Neuronal stem cell (in vitro differentiated cells): ENCODE results near the gene MAPRE3.

Experiments used
- DNase-seq: peaks from one replicate; pipeline ENCODE4 v3.0.0-alpha.2; 2013; ENCODE audit warnings: low spot score
- H2AFZ ChIP-seq: one replicate; pipeline ENCODE4 v1.6.1; 2013; ENCODE audit warnings: mild to moderate bottlenecking, low read length, inconsistent platforms
- H2AK5ac ChIP-seq: 2 replicates; pipeline ENCODE4 v1.6.1; 2013; ENCODE audit warnings: low read depth, mild to moderate bottlenecking, inconsistent platforms, low read length, moderate library complexity, mixed read lengths
- H2BK120ac ChIP-seq: 2 replicates; pipeline ENCODE4 v1.6.1; 2013; ENCODE audit warnings: low read depth, mild to moderate bottlenecking, inconsistent platforms, low read length, moderate library complexity, mixed read lengths
- H2BK12ac ChIP-seq: one replicate; pipeline ENCODE4 v1.6.1; 2013; ENCODE audit warnings: low read length, inconsistent platforms
- H2BK15ac ChIP-seq: 2 replicates; pipeline ENCODE4 v1.6.1; 2013; ENCODE audit warnings: mild to moderate bottlenecking, low read length, inconsistent platforms, mixed read lengths
- H2BK5ac ChIP-seq: one replicate; pipeline ENCODE4 v1.6.1; 2013; ENCODE audit warnings: inconsistent platforms, mild to moderate bottlenecking, low read length, moderate library complexity
- H3K14ac ChIP-seq: one replicate; pipeline ENCODE4 v1.6.1; 2013; ENCODE audit warnings: low read length, inconsistent platforms
- H3K18ac ChIP-seq: 2 replicates; pipeline ENCODE4 v1.6.1; 2013; ENCODE audit warnings: low read length, inconsistent platforms
- H3K23ac ChIP-seq: 2 replicates; pipeline ENCODE4 v1.6.1; 2013; ENCODE audit warnings: low read depth, mild to moderate bottlenecking, mixed read lengths, low read length, inconsistent platforms; ENCODE audit not compliant: poor library complexity
- H3K27ac ChIP-seq: replicated peaks from 3 replicates; pipeline ENCODE4 v1.5.1; 2013; ENCODE audit warnings: low read length, inconsistent platforms
- H3K27me3 ChIP-seq, 3 experiments: 2 replicates each; pipeline ENCODE4 v1.6.1; 2013; ENCODE audit warnings: low read length in 3 of 3, mild to moderate bottlenecking in 2 of 3, inconsistent platforms in 1 of 3, low read depth in 1 of 3, mixed read lengths in 1 of 3, moderate library complexity in 1 of 3; ENCODE audit not compliant: control insufficient read depth in 3 of 3, insufficient read depth in 3 of 3
- H3K36me3 ChIP-seq, 2 donors: replicated peaks in 1 of 2; 2 replicates each; pipeline ENCODE4 v1.6.1; 2013; ENCODE audit warnings: low read length in 2 of 2; ENCODE audit not compliant: control insufficient read depth in 2 of 2, insufficient read depth in 2 of 2
- H3K4ac ChIP-seq: 2 replicates; pipeline ENCODE4 v1.6.1; 2013; ENCODE audit warnings: inconsistent platforms, mild to moderate bottlenecking, low read length, moderate library complexity
- H3K4me1 ChIP-seq, 2 donors: 1 replicate in 1 of 2; 2 replicates in 1 of 2; pipeline ENCODE4 v1.6.1; 2013; ENCODE audit warnings: low read length in 2 of 2, low read depth in 1 of 2; ENCODE audit not compliant: control insufficient read depth in 2 of 2, insufficient read depth in 1 of 2
- H3K4me2 ChIP-seq: one replicate; pipeline ENCODE4 v1.6.1; 2013; ENCODE audit warnings: mild to moderate bottlenecking, low read length, inconsistent platforms; ENCODE audit not compliant: insufficient read depth, poor library complexity, severe bottlenecking
- H3K4me3 ChIP-seq, 2 donors: 2 replicates each; pipeline ENCODE4 v1.5.1; 2013; ENCODE audit warnings: low read length in 2 of 2, mild to moderate bottlenecking in 2 of 2, inconsistent platforms in 1 of 2, moderate library complexity in 1 of 2
- H3K79me1 ChIP-seq: one replicate; pipeline ENCODE4 v1.6.1; 2013; ENCODE audit warnings: low read depth, mild to moderate bottlenecking, inconsistent platforms, low read length, moderate library complexity
- H3K9ac ChIP-seq: one replicate; pipeline ENCODE4 v1.6.1; 2013; ENCODE audit warnings: mild to moderate bottlenecking, low read depth, low read length, inconsistent platforms; ENCODE audit not compliant: poor library complexity
- H3K9me3 ChIP-seq, 2 donors: replicated peaks in 1 of 2; 2 replicates each; pipeline versions ENCODE3 to v1.6.1; 2013; ENCODE audit warnings: low read length in 2 of 2, mild to moderate bottlenecking in 2 of 2, inconsistent platforms in 1 of 2, low read depth in 1 of 2, mixed read lengths in 1 of 2, moderate library complexity in 1 of 2; ENCODE audit not compliant: control insufficient read depth in 2 of 2, insufficient read depth in 1 of 2
- H4K8ac ChIP-seq: one replicate; pipeline ENCODE4 v1.6.1; 2013; ENCODE audit warnings: low read depth, mild to moderate bottlenecking, inconsistent platforms, low read length, moderate library complexity
- H4K91ac ChIP-seq: one replicate; pipeline ENCODE4 v1.6.1; 2013; ENCODE audit warnings: low read length, low read depth, mild to moderate bottlenecking, inconsistent platforms; ENCODE audit not compliant: poor library complexity
- WGBS, 2 donors: extraction: QIAGEN DNeasy Blood & Tissue Kit; methylation state at CpG; one replicate each; pipeline ENCODE4 v1.1.7; 2013; ENCODE audit warnings: missing lambda C conversion rate in 2 of 2, mixed read lengths in 1 of 2; ENCODE audit not compliant: insufficient read length in 2 of 2, insufficient replicate concordance in 1 of 2; ENCODE audit errors: extremely low coverage in 2 of 2; 5-methylcytosine and 5-hydroxymethylcytosine counted together

MAPRE3 gene

GRCh38 chr2:26974352-26974751, 3.9 kb downstream of the MAPRE3 start:
- H3K4me1 ChIP-seq, result peaks cover 0 to 7% of the 10 kb centered on the region in 2 donors
- DNase-seq, result no peak
- H3K27ac ChIP-seq, result no peak overlapping the region
- no peak overlapping the region for H3K18ac ChIP-seq
- no peak overlapping the region for H3K9ac ChIP-seq
- no peak overlapping the region for H2BK15ac ChIP-seq
- no peak overlapping the region for H2BK5ac ChIP-seq
- no peak overlapping the region for H4K91ac ChIP-seq
- H3K9me3 ChIP-seq, result no peaks in the 10 kb centered on the region
- H4K8ac ChIP-seq, result no peak overlapping the region
- WGBS, 2 donors, result no CpG with 5 or more reads among the region's 5 CpGs
- no peak overlapping the region for H3K23ac ChIP-seq
- H3K27me3 ChIP-seq, result peaks cover 0 to 2% (median 0%) of the 10 kb centered on the region in 3 experiments
- no peak overlapping the region for H3K4me3 ChIP-seq
- no peak overlapping the region for H2BK120ac ChIP-seq
- H3K4me2 ChIP-seq, result no peak overlapping the region
- H3K79me1 ChIP-seq, result no peaks in the 10 kb centered on the region
- no peak overlapping the region for H2AK5ac ChIP-seq
- no peaks in the 10 kb centered on the region for H3K36me3 ChIP-seq
- no peak overlapping the region for H2AFZ ChIP-seq
- no peak overlapping the region for H3K4ac ChIP-seq
- no peak overlapping the region for H2BK12ac ChIP-seq
- no peak overlapping the region for H3K14ac ChIP-seq

GRCh38 chr2:26975102-26975501, 4.7 kb downstream of the MAPRE3 start:
- H3K9ac ChIP-seq, result no peak overlapping the region
- no CpG with 5 or more reads among the region's 2 CpGs for whole genome bisulfite sequencing, 2 donors
- no peak overlapping the region for H3K27ac ChIP-seq

GRCh38 chr2:26975656-26976055, 5.2 kb downstream of the MAPRE3 start:
- H2BK15ac ChIP-seq, result no peak overlapping the region
- no peak overlapping the region for H3K4me3 ChIP-seq
- H2BK120ac ChIP-seq, result no peak overlapping the region
- H2AFZ ChIP-seq, result no peak overlapping the region
- H3K18ac ChIP-seq, result no peak overlapping the region
- H4K8ac ChIP-seq, result no peak overlapping the region
- no peak overlapping the region for H3K23ac ChIP-seq
- no peak overlapping the region for H3K27ac ChIP-seq
- H4K91ac ChIP-seq, result no peak overlapping the region
- no peak overlapping the region for H3K9ac ChIP-seq
- no peaks in the 10 kb centered on the region for H3K9me3 ChIP-seq
- H2AK5ac ChIP-seq, result no peak overlapping the region
- no peaks in the 10 kb centered on the region for H3K79me1 ChIP-seq
- no peak overlapping the region for H3K4ac ChIP-seq
- no peak overlapping the region for H3K14ac ChIP-seq
- no peak overlapping the region for H3K4me2 ChIP-seq
- DNase-seq, result no peak
- no peak overlapping the region for H2BK5ac ChIP-seq
- no peak overlapping the region for H2BK12ac ChIP-seq
- H3K27me3 ChIP-seq, result no peaks in the 10 kb centered on the region
- WGBS, 2 donors, result no CpG with 5 or more reads among the region's 1 CpG
- H3K4me1 ChIP-seq, result peaks cover 0 to 7% of the 10 kb centered on the region in 2 donors
- no peaks in the 10 kb centered on the region for H3K36me3 ChIP-seq

More at GRCh38 chr2:26975102-26975501, 4.7 kb downstream of the MAPRE3 start:
- no peak overlapping the region for H2AFZ ChIP-seq
- H3K36me3 ChIP-seq, result no peaks in the 10 kb centered on the region
- no peak overlapping the region for H2BK5ac ChIP-seq
- H3K27me3 ChIP-seq, result no peaks in the 10 kb centered on the region
- peaks cover 0 to 7% of the 10 kb centered on the region in 2 donors for H3K4me1 ChIP-seq
- no peak overlapping the region for H2BK12ac ChIP-seq
- no peak overlapping the region for H3K18ac ChIP-seq
- no peaks in the 10 kb centered on the region for H3K9me3 ChIP-seq
- no peaks in the 10 kb centered on the region for H3K79me1 ChIP-seq
- H3K4me2 ChIP-seq, result no peak overlapping the region
- no peak for DNase-seq
- H4K91ac ChIP-seq, result no peak overlapping the region
- H3K4me3 ChIP-seq, result no peak overlapping the region
- no peak overlapping the region for H2BK120ac ChIP-seq
- H4K8ac ChIP-seq, result no peak overlapping the region
- H2BK15ac ChIP-seq, result no peak overlapping the region
- no peak overlapping the region for H3K14ac ChIP-seq
- H3K4ac ChIP-seq, result no peak overlapping the region
- H2AK5ac ChIP-seq, result no peak overlapping the region
- no peak overlapping the region for H3K23ac ChIP-seq

GRCh38 chr2:26976237-26976636, 5.8 kb downstream of the MAPRE3 start:
- no CpG with 5 or more reads among the region's 5 CpGs for WGBS, 2 donors
- H3K14ac ChIP-seq, result no peak overlapping the region
- no peak overlapping the region for H2AK5ac ChIP-seq
- H3K79me1 ChIP-seq, result no peaks in the 10 kb centered on the region
- no peaks in the 10 kb centered on the region for H3K9me3 ChIP-seq
- H3K27ac ChIP-seq, result no peak overlapping the region
- no peak overlapping the region for H4K91ac ChIP-seq
- H2AFZ ChIP-seq, result no peak overlapping the region
- no peak overlapping the region for H3K23ac ChIP-seq
- no peak for DNase-seq
- H2BK15ac ChIP-seq, result no peak overlapping the region
- H4K8ac ChIP-seq, result no peak overlapping the region
- no peak overlapping the region for H3K9ac ChIP-seq
- H3K18ac ChIP-seq, result no peak overlapping the region
- peaks cover 0 to 7% of the 10 kb centered on the region in 2 donors for H3K4me1 ChIP-seq
- H3K36me3 ChIP-seq, result no peaks in the 10 kb centered on the region
- no peak overlapping the region for H2BK120ac ChIP-seq
- H3K4me2 ChIP-seq, result no peak overlapping the region
- no peak overlapping the region for H2BK5ac ChIP-seq
- no peaks in the 10 kb centered on the region for H3K27me3 ChIP-seq
- no peak overlapping the region for H2BK12ac ChIP-seq
- H3K4ac ChIP-seq, result no peak overlapping the region
- no peak overlapping the region for H3K4me3 ChIP-seq
